ENCODE results near the gene ZNF496. TPM values are rescaled to one million over a fixed set of nuclear protein-coding genes. Genes with fewer than 3 reads are reported as not detected.

Gene ZNF496
- total and polyA plus RNA-seq, 2 experiments from 2014 or later: 6.7 to 21.0 TPM

DNA sequence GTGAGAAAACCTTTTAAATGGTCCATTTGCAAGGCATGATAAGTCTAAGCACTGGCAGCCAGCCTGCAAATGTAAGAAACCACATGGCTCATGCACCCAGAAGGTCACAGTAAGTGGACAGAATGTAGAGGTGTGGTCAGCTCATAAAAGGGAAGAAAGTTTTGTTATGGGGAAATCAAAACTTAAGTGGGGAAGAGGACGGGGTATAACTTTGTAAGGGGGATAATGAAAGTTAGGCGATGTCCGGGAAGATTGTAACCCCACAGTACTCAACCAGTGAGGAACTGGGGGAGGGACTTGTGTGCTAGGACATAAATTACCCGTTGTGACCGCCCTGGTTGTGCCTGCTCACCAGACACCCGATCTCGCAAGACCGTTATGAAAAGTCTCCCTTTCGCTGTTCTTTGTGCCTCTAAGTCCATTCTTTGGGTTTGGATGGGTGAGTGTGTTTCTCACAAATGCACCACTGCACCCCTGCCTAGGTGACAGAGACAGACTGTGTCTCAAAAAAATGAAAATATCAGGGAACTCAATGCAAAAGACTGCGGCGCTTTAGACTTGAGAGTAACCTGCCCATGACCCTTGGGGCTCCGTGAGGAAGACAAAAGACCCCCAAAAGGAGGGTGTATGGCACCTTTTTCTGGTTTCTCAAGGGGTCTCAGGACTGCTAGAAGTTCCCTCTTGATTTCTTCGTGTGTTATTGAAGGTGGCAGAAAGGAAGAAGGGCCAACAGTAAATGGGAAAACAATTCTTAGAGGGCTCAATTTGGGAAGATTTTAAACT, 28.6 kb upstream of the ZNF496 start:
- no peak for TF ChIP-seq EZH2 (IDR thresholded peaks at IDR 0.05; ENCODE audit: insufficient read depth, poor library complexity, severe bottlenecking)
- no peak for TF ChIP-seq EZH2phosphoT487 (IDR thresholded peaks at IDR 0.05; ENCODE audit: insufficient read depth, low read depth)

DNA sequence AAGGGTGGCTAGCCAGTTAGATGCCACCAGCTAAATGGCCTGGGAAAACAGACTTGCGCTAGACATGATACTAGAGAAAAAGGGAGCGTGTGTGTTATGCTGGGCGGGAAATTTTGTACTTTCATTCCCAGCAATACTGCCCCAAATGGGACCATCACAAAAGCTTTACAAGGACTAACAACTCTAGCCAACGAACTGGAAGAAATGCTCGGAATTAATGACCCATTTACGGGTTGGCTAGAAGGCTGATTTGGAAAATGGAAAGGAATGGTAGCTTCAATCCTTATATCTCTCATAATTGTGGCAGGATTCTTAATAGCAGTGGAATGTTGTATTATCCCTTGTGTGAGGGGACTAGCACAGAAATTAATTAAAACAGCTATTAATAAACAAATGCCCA, 27.9 kb upstream of the ZNF496 start:
- Histone ChIP-seq H3K4me2 (ENCODE audit: unreplicated experiment) (no peak overlapping the region), H3F3A (ENCODE audit: insufficient read depth) (peaks cover 4% of the 10 kb centered on the region; the same call in 1 of the 2 replicates), H3K79me2 (ENCODE audit: insufficient read depth) (no peaks in the 10 kb centered on the region), H3K27me3 (replicated peaks; ENCODE audit: insufficient read depth) (no peaks in the 10 kb centered on the region), H3K4me1 (ENCODE audit: insufficient read depth) (peaks cover 28% of the 10 kb centered on the region), H3K27ac (no peak overlapping the region), H3K4me3 (no peak overlapping the region), H4K20me1 (ENCODE audit: insufficient read depth) (no peaks in the 10 kb centered on the region), H2AFZ (0 out of 2 replicates have a peak overlapping the region, but pooled peaks have one; percentile 70), H3K9ac (no peak overlapping the region), H3K36me3 (ENCODE audit: low read depth) (no peaks in the 10 kb centered on the region), H3K9me3 (ENCODE audit: low read depth) (no peaks in the 10 kb centered on the region), H3K9me2 (ENCODE audit: insufficient read depth) (no peaks in the 10 kb centered on the region)
- WGBS, 2 experiments (ENCODE audit: low coverage in 1 of 2, low lambda C conversion rate in 2 of 2, missing lambda C conversion rate in 2 of 2): 93 to 95% methylated on average over 6 of the region's 6 CpGs
- no peak for DNase-seq
- TF ChIP-seq EZH2phosphoT487 (IDR thresholded peaks at IDR 0.05; ENCODE audit: insufficient read depth, low read depth) (no peak), EZH2 (IDR thresholded peaks at IDR 0.05; ENCODE audit: insufficient read depth, poor library complexity, severe bottlenecking) (no peak)
- in situ Hi-C loops (cut with MboI): no loop called here

More for the DNA sequence above, 28.6 kb upstream of the ZNF496 start:
- H3K4me1 ChIP-seq (ENCODE audit: insufficient read depth): peaks cover 28% of the 10 kb centered on the region
- H3F3A ChIP-seq (ENCODE audit: insufficient read depth): peaks cover 4% of the 10 kb centered on the region; the same call in 1 of the 2 replicates
- no peaks in the 10 kb centered on the region for H3K36me3 ChIP-seq (ENCODE audit: low read depth)
- H3K9ac ChIP-seq: peak overlapping the region; percentile 23
- no peaks in the 10 kb centered on the region for H3K27me3 ChIP-seq (replicated peaks; ENCODE audit: insufficient read depth)
- no peaks in the 10 kb centered on the region for H3K9me3 ChIP-seq (ENCODE audit: low read depth)
- WGBS, 2 experiments (ENCODE audit: low coverage in 1 of 2, low lambda C conversion rate in 2 of 2, missing lambda C conversion rate in 2 of 2): 34 to 38% methylated on average over 13 of the region's 13 CpGs
- no peaks in the 10 kb centered on the region for H4K20me1 ChIP-seq (ENCODE audit: insufficient read depth)
- in situ Hi-C loops (cut with MboI): no loop called here
- H3K27ac ChIP-seq: peak overlapping the region; percentile 13; the same call in 1 of the 2 replicates
- peak; percentile 51 for DNase-seq
- no peaks in the 10 kb centered on the region for H3K9me2 ChIP-seq (ENCODE audit: insufficient read depth)
- peak overlapping the region; percentile 38 for H3K4me3 ChIP-seq
- peak overlapping the region; percentile 77 for H3K4me2 ChIP-seq (ENCODE audit: unreplicated experiment)
- H3K79me2 ChIP-seq (ENCODE audit: insufficient read depth): no peaks in the 10 kb centered on the region
- H2AFZ ChIP-seq: peak overlapping the region; percentile 70

DNA sequence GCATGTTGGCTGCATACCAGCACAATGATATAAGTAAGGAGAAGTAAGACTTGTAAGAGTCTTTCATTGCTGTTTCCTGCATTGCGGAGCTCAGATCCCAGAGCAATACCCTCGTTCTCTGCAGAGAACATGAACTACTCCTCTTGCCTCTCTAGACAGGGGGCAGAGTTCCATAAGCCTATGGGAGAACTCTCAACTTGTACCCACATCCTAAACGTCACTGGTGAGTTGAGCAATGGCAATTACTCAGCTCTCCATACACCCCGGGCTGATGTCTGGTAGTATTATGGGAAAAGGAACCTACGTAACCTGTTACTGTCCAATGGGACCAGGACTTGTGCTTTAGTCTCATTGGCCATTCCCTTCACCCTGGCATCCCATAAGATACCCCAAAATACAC, 27.3 kb upstream of the ZNF496 start:
- H3K36me3 ChIP-seq (ENCODE audit: low read depth): no peaks in the 10 kb centered on the region
- TF ChIP-seq EZH2 (IDR thresholded peaks at IDR 0.05; ENCODE audit: insufficient read depth, poor library complexity, severe bottlenecking) (no peak), EZH2phosphoT487 (IDR thresholded peaks at IDR 0.05; ENCODE audit: insufficient read depth, low read depth) (no peak)
- peaks cover 28% of the 10 kb centered on the region for H3K4me1 ChIP-seq (ENCODE audit: insufficient read depth)
- H3K9me3 ChIP-seq (ENCODE audit: low read depth): no peaks in the 10 kb centered on the region
- H3K9ac ChIP-seq: no peak overlapping the region
- no peaks in the 10 kb centered on the region for H4K20me1 ChIP-seq (ENCODE audit: insufficient read depth)
- H3K4me2 ChIP-seq (ENCODE audit: unreplicated experiment): no peak overlapping the region
- H3K4me3 ChIP-seq: no peak overlapping the region
- no peaks in the 10 kb centered on the region for H3K27me3 ChIP-seq (replicated peaks; ENCODE audit: insufficient read depth)
- no peaks in the 10 kb centered on the region for H3K79me2 ChIP-seq (ENCODE audit: insufficient read depth)
- peak; percentile 24 for DNase-seq
- no peak overlapping the region for H2AFZ ChIP-seq
- in situ Hi-C loops (cut with MboI): no loop called here
- 76 to 81% methylated on average over 5 of the region's 5 CpGs for WGBS, 2 experiments (ENCODE audit: low coverage in 1 of 2, low lambda C conversion rate in 2 of 2, missing lambda C conversion rate in 2 of 2)
- H3K27ac ChIP-seq: no peak overlapping the region
- no peaks in the 10 kb centered on the region for H3K9me2 ChIP-seq (ENCODE audit: insufficient read depth)
- H3F3A ChIP-seq (ENCODE audit: insufficient read depth): peaks cover 4% of the 10 kb centered on the region; the same call in 1 of the 2 replicates

DNA sequence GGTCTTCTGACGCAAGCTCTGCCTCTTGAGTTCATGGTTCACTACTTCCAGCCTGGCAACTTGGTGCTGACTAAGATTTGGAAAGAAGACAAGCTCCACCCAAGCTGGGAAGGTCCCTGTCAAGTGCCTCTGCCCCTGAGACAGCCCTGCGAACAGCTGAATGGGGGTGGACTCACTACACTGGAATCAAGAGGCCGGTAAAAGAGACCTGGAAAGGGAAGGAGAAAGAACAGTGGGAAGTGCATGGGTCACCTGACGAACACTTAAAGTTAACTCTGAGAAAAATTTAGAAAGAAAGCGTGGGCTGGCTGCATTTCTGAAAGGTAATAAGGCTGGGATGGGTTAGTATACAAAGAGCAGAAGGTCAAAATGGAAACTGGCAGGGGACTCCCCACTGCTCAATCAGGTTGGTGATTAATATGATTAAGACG, 26.1 kb upstream of the ZNF496 start:
- Histone ChIP-seq H3K27me3 (replicated peaks; ENCODE audit: insufficient read depth) (no peaks in the 10 kb centered on the region), H2AFZ (no peak overlapping the region), H3K4me3 (no peak overlapping the region), H3K27ac (no peak overlapping the region), H4K20me1 (ENCODE audit: insufficient read depth) (no peaks in the 10 kb centered on the region), H3K36me3 (ENCODE audit: low read depth) (no peaks in the 10 kb centered on the region), H3K4me1 (ENCODE audit: insufficient read depth) (peaks cover 28% of the 10 kb centered on the region), H3K9me3 (ENCODE audit: low read depth) (no peaks in the 10 kb centered on the region), H3K79me2 (ENCODE audit: insufficient read depth) (no peaks in the 10 kb centered on the region), H3K4me2 (ENCODE audit: unreplicated experiment) (no peak overlapping the region), H3F3A (ENCODE audit: insufficient read depth) (peaks cover 4% of the 10 kb centered on the region; the same call in 1 of the 2 replicates), H3K9ac (no peak overlapping the region), H3K9me2 (ENCODE audit: insufficient read depth) (no peaks in the 10 kb centered on the region)
- in situ Hi-C loops (cut with MboI): no loop called here
- WGBS, 2 experiments (ENCODE audit: low coverage in 1 of 2, low lambda C conversion rate in 2 of 2, missing lambda C conversion rate in 2 of 2): 61 to 69% methylated on average over 6 of the region's 6 CpGs
- peak; percentile 67 for DNase-seq
- TF ChIP-seq EZH2 (IDR thresholded peaks at IDR 0.05; ENCODE audit: insufficient read depth, poor library complexity, severe bottlenecking) (no peak), EZH2phosphoT487 (IDR thresholded peaks at IDR 0.05; ENCODE audit: insufficient read depth, low read depth) (no peak)

Measured in GM23248 (cell line).